HG03442 (cell line): ENCODE results near the gene HES4.
"Not testable (repeated sequence)": the region's sequence is repeated elsewhere in the genome, so short reads cannot be mapped to it uniquely, and the experiment has no call there.

ENCODE experiments used
- ATAC-seq: cut with Tn5 transposase; IDR thresholded peaks from one replicate; pipeline ENCODE4 v1.9.1; 2021; ENCODE audit warnings: mild to moderate bottlenecking, moderate library complexity; ENCODE audit not compliant: unreplicated experiment

HES4 gene

GRCh38 chr1:1000357-1001056, 610 bp upstream of the HES4 start:
- peak; percentile 20 for ATAC-seq

DNA sequence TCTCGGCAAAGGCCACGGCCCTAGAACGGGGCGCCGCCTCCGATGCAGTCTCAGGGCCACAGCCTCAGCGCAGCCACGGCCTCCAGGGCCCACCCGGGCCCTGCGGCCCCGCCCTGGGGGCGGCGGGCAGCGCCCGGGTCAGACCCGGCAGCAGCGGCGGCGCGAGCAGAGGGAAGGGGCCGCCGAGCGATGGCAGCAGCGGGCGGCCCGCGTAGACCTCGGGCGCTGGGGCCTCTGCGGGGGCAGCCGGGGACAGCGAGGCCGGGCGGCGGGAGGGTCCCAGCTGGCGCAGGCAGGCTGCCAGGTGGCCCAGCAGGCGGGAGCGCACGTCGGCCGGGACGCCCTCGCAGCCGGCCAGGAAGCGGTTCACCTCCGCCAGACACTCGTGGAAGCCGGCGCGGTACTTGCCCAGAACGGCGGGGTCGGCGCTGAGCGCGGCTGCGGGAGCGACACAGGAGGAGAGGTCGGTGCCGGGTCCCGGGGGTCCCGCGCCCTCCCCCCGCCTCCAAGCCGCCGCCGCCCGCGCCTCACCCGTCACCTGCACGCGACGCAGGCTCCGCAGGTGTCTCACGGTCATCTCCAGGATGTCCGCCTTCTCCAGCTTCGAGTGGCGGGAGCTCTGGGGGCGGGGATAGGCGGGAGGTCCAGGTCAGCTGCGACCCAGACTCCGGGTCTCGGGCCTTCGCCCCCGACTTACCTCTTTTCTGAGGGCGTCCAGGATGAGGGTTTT, 737 bp downstream of the HES4 start:
- ATAC-seq = no peak

GRCh38 chr1:998745-998994, 1.2 kb downstream of the HES4 start:
- ATAC-seq = no peak

DNA sequence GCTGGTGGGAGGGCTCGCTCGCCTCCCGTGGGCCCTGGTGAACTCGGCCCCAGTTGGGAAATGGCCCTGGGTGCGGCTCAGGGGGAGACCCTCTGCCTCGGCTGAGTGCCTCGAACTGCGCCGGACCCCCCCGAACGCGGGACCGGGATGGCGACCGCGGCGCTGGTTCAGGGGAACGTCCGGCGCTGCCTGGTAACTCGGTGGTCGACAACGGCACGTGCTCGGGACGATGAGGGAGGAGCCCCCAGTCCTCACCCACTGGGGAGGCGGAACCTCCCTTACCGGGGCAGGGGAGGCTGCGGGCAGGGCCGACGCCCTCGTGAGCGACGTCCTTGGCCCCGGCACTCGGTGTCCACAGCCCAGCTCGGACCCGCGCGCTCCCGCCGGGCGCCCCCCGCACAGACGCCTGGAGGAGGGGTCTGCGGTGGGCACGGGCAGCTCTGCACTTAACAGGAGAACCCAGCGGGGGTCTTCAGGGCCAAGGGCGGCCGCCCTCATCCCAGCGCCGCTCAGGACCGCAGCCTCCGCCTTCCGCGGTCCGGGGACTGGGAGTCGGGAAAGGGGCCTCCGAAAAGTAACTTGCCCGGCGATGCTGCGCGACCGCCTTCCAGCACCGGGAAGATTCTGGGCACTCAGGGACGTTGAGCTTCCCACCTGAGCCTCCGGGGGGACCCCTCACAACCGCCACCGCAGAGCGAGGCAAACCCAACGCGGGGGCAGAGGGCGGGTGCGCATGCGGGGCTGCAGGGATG, 1.7 kb downstream of the HES4 start:
- no peak for ATAC-seq

DNA sequence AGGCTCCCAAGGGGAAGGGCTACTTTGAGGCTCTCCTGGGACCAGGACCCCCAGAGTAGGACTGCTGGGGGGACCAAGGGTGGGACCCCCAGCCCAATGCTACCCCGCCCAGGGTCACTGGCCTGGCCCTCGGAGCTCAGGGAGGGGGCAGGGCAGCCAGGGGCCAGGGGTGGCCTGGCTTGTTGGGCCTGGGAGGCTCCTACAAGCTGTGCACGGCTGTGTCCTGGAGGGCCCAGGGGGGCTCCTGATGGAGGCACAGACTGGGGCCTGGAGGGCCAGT, 2.2 kb downstream of the HES4 start:
- no peak for ATAC-seq

GRCh38 chr1:996851-997712, 2.8 kb downstream of the HES4 start:
- ATAC-seq = no peak

DNA sequence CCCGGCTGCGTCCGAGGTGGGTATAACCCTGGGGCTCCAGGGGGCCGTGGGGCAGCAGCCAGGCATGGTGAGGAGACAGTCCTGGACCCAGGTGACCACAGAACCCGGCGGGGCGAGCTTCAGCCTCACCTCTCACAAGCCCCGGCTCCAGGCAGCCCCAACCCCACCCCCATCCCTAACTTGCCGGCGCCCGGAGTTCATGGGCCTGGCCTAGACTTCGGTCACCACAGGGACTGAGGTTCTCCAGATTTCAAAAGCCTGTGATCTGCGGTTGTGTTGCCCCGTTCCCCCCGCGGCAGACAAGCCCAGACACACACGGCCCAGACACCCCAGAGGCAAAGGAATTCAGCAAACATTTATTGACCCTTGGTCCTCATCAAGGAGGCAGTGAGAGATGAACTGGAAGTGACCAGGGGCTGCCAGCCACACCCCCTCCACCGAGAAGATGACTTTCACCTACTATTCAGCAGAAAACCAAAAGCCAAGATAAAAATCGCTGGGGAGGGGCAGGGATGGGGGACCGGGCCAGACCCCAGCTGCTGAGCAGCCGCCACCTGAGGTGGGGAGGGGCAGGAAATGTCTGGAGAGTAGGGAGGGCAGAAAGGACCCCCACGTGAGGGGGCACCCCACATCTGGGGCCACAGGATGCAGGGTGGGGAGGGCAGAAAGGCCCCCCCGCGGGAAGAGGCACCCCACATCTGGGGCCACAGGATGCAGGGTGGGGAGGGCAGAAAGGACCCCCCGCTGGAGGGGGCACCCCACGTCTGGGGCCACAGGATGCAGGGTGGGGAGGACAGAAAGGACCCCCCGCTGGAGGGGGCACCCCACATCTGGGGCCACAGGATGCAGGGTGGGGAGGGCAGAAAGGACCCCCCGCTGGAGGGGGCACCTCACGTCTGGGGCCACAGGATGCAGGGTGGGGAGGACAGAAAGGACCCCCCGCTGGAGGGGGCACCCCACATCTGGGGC, 3.9 kb downstream of the HES4 start:
- ATAC-seq = no peak

DNA sequence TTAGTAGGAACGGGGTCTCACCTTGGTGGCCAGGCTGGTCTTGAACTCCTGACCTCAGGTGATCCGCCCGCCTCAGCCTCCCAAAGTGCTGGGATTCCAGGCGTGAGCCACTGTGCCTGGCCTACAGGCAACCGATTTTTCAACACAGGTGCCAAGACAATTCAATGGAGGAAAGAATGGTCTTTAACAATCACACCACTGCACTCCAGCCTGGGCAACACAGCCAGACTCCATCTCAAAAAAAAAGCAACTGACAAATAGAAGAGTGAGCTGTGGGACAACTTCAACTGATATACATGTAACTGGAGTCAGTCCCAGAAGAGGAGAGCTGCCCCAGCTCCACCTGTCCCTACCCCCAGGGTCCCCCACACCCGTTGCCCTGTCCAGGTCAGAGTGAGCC, 5.4 kb downstream of the HES4 start:
- not testable (repeated sequence) for ATAC-seq

DNA sequence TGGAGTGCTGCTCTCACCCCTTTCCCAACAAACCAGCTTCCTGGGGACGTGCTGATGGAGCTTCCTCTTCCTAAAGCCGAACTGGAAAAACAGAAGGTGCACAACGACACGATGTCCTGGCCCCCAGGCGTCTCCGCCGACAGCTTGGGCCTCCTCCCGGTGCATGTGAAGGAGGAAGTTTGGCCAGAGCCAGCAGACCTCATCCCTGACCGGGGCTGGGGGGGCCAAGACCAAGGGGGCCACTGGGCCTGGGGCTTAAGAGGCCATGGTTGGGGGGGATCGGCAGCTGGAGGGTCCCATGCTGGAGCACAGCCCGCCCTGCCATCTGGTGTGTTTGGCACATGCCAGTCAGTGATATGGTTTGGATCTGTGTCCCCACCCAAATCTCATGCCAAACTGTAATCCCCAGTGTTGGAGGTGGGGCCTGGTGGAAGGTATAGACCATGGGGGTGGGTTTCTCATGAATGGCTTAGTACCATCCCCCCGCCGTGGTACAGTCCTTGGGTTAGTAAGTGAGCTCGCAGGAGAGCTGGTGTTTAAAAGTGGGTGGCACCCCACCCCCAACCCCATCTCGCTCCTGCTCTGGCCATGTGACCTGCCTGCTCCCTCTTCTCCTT, 6.4 kb downstream of the HES4 start:
- ATAC-seq = no peak

DNA sequence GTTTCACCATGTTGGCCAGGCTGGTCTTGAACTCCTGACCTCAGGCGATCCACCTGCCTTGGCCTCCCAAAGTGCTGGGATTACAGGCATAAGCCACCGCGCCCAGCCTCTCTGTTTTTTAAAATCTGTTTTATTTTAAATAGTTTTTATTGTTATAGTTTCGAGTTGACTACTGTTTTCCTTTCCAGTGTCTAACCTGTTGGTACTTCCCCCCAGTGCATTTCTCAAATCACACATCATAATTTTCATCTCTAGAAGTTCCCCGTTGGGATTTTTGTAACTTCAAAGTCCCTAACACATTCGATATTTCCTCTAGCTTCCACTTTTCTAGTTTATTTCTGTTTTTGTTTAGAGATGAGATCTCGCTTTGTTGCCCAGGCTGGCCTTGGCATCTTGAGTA, 7.5 kb downstream of the HES4 start:
- no peak for ATAC-seq

DNA sequence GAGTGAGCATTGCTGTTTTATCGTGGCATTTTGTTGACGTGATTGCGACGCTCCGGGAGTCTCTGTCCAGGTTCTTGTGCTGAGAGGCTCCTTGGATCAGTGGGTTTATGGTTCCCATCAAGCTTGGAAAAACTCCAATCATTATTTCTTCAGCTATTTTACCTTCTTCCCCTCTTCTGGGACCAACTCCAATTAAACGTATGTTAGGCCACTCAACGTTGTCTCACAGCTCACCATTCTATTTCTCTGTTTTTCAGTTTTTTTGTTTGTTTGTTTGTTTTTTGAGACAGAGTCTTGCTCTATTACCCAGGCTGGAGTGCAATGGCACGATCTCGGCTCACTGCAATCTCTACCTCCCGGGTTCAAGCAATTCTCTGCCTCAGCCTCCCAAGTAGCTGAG, 8.0 kb downstream of the HES4 start:
- no peak for ATAC-seq

DNA sequence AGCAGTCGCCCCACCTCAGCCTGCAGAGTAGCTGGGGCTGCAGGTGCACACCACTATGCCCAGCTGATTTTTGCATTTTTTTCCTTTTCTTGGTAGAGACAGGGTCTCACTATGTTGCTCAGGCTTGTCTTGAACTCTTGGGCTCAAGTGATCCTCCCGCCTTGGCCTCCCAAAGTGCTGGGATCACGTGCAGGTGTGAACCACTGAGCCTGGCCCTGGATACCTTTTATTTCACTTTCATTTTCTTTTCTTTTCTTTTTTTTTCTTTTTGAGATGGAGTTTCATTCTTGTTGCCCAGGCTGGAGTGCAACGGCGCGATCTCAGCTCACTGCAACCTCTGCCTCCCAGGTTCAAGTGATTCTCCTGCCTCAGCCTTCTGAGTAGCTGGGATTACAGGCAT, 8.6 kb downstream of the HES4 start:
- ATAC-seq = not testable (repeated sequence)

GRCh38 chr1:988061-988460, 11.8 kb downstream of the HES4 start:
- not testable (repeated sequence) for ATAC-seq

- no peak for ATAC-seq
Observed at GRCh38 chr1:985126-985525, 14.8 kb downstream of the HES4 start.

- ATAC-seq = no peak
Observed at GRCh38 chr1:984476-984814, 15.5 kb downstream of the HES4 start.

- peak; percentile 45 for ATAC-seq
Observed at GRCh38 chr1:983798-984475, 16.0 kb downstream of the HES4 start.

DNA sequence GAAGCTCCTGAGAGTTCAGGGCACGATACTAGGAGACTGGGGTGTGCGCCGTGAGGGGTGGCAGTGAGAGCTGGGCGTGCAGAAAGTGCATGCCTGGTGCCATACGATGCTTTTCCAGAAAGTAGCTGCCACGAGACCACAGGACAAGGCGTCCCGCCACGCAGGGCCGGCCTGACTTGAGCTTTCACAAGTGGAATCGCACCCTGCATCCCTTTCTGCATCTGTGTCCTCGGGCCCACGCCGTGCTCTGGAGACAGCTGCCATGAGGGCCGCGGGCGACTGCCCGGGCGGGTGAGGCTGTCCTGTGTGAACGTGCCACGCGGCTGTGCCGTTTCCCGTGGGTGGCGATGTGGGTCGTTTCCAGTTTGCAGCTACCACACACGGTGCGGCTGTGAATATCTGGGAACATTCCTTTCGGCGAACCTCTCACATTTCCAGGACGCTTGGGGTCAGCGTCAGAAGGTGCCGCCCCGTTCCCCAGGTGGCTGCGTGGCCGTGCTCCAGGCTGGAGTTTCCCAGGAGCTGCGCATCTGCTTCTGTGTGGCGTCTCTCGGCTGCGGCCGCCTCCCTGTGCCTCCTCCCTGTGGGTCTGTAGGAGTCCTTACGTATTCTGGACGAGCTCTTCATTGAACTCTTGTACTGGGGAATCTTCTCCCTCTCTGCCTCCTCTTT, 17.0 kb downstream of the HES4 start:
- no peak for ATAC-seq

DNA sequence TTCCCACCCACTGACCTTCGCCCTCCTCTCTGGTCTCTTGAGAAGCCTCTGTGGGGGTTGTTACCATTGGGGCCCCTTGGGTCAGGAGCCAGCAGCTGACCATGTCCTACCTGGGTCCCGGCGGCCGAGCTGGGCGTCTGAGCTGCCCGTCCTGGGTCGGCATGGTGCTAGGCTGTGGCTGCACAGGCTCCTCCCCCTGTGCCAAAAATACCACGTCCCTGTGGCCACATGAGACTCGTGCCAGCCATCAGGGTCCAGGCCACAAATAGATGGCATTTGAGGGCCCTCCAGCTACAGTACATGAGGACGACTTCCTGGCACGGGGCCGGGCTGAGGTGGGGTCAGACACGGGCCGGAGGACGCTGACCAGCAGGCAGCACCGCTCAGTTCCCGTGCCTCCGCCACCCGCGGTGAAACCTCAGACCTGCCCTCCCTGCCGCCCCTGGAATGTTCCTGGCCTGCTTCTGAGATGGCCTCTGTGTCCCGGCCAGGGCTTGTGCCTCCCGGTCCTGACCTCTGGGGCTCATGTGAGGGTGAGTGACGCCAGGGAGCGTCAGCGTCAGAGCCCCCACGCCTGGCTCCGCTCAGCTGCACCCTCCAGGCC, 17.8 kb downstream of the HES4 start, which contains the start of gene PERM1:
Gene PERM1 (minus strand): TSS at position 139 of the 604 bp plus-strand sequence. CDS start 1,064 bp downstream, outside the sequence.
- no peak for ATAC-seq
